SK-N-SH treated with all-trans-retinoic acid at 6 μM for 48 hours (cell line): ENCODE measurements around the gene TAF12.

Experiments
- ARNTL ChIP-seq: fragments of 450-650 bp; formaldehyde crosslinking; IDR thresholded peaks from 2 replicates; pipeline ENCODE4 v1.5.0; 2020; ENCODE audit warnings: low read depth, mild to moderate bottlenecking, moderate library complexity, borderline replicate concordance
- CSDC2 ChIP-seq: fragments of 250-450 bp; sonication (Bioruptor Pico); IDR thresholded peaks from 2 replicates; pipeline ENCODE4 v1.5.0; 2020; ENCODE audit warnings: mild to moderate bottlenecking, moderate library complexity
- PATZ1 ChIP-seq: fragments of 250-450 bp; sonication (Bioruptor Pico); IDR thresholded peaks from 2 replicates; pipeline ENCODE4 v1.8.0; 2020; ENCODE audit warnings: mild to moderate bottlenecking, moderate library complexity, borderline replicate concordance
- PPARA ChIP-seq: fragments of 250-450 bp; sonication (Bioruptor Pico); IDR thresholded peaks from 2 replicates; pipeline ENCODE4 v1.5.0; 2020; ENCODE audit warnings: mild to moderate bottlenecking, borderline replicate concordance
- RARB ChIP-seq: fragments of 250-450 bp; sonication (Bioruptor Pico); IDR thresholded peaks from 2 replicates; pipeline ENCODE4 v1.8.0; 2021; ENCODE audit warnings: mild to moderate bottlenecking, moderate library complexity
- TCF4 ChIP-seq: fragments of 250-450 bp; sonication (Bioruptor Pico); IDR thresholded peaks from 2 replicates; pipeline ENCODE4 v1.8.0; 2021; ENCODE audit warnings: mild to moderate bottlenecking, moderate library complexity, borderline replicate concordance
- ZFP3 ChIP-seq: fragments of 250-450 bp; sonication (Bioruptor Pico); IDR thresholded peaks from 2 replicates; pipeline ENCODE4 v1.5.0; 2020; ENCODE audit warnings: mild to moderate bottlenecking, moderate library complexity
- ZFP30 ChIP-seq: fragments of 450-650 bp; formaldehyde crosslinking; IDR thresholded peaks from 2 replicates; pipeline ENCODE4 v1.5.0; 2022; ENCODE audit warnings: mild to moderate bottlenecking, moderate library complexity
- ZNF565 ChIP-seq: fragments of 450-650 bp; formaldehyde crosslinking; conservative IDR thresholded peaks from 2 replicates; pipeline ENCODE4 v1.5.0; 2020; ENCODE audit warnings: low read depth, mild to moderate bottlenecking, moderate library complexity
- ZNF70 ChIP-seq: fragments of 450-650 bp; formaldehyde crosslinking; IDR thresholded peaks from 2 replicates; pipeline ENCODE4 v1.5.0; 2020; ENCODE audit warnings: mild to moderate bottlenecking, moderate library complexity

- no peak for TF ChIP-seq ZFP30 (CRISPR knock-in tag)
- no peak for TF ChIP-seq PPARA
- no peak for TF ChIP-seq ZNF565 (CRISPR knock-in tag)
- peak; percentile 44; the same call in 1 of the 2 replicates for TF ChIP-seq TCF4
- TF ChIP-seq CSDC2: no peak
- TF ChIP-seq PATZ1 (CRISPR knock-in tag): no peak
- TF ChIP-seq ZNF70 (CRISPR knock-in tag): no peak
- TF ChIP-seq ZFP3 (CRISPR knock-in tag): no peak
- TF ChIP-seq RARB (CRISPR knock-in tag): no peak
- TF ChIP-seq ARNTL (CRISPR knock-in tag): no peak
Observed at GRCh38 chr1:28646040-28646439, 3.2 kb upstream of the TAF12 start.
